HG02973 (cell line): Measurements from ENCODE around the gene BCAS1.
A peak's percentile ranks its signal among the peaks of the same experiment; 100 is the strongest.

Experiments used
- ATAC-seq: cut with Tn5 transposase; IDR thresholded peaks from one replicate; pipeline ENCODE4 v1.9.1; 2021; ENCODE audit warnings: moderate library complexity; ENCODE audit not compliant: unreplicated experiment

BCAS1 gene

DNA sequence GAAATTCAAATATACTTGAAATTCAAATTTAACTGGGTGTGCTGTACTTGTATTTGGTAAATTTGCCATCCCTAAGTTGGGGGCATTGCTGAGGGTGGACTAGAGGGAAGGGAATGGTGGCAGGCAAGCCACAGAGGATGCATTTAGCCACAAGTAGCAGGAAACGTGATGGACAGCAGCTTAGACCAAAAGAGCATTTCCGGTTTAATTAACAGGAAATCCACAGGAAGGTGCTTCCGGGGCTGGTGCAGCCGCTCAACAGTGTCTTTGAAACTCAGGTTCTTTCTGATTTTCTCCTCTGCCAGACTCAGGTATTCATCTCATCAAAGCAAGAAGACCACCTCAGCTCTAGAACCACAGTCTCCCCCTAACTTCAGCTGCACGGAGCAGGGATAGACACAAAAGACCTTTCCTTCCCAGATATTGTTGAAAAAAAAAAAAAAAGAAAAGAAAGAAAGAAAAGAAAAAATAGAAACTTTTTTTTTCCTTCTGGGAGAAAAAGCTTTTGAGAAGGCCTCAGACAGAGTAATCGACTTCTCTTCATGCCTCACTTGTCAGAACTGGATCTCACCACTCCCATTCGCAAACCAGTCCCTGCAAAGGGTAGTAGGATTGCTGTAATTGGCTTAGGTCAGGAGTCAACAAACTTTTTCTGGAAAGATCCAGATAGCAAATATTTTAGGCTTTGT lies 8.0 kb upstream of the BCAS1 start:
- ATAC-seq = no peak

- no peak for ATAC-seq
These were observed 5.9 kb upstream of the BCAS1 start for GRCh38 chr20:54076259-54076658.

- ATAC-seq = no peak
These were observed 4.9 kb upstream of the BCAS1 start for GRCh38 chr20:54075322-54075721.

GRCh38 chr20:54074511-54074910 lies 4.1 kb upstream of the BCAS1 start:
- ATAC-seq = no peak

GRCh38 chr20:54073288-54073687 lies 2.9 kb upstream of the BCAS1 start:
- ATAC-seq = no peak

DNA sequence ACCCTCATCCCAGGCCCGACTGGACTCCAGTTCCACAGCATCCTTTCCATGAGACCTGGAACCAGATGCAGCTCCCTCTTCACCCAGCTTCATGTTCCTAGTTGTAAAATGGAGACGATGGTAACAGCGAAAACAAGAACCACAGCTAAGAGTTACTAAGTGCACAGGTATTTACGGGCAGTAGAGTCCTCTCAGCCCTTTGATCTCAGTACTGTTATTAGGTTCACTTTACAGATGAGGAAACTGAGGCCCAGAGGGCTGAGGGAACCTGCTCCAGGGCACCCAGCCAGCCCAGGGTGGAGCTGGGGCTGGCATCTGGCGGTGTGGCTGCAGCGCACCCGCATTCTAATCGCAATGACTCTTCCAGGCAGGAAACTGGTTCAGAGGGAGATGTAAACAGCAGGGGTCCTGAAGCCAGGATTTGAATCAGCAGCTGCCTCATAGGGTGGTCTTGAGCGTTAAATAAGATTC lies 858 bp downstream of the BCAS1 start:
- ATAC-seq = no peak

GRCh38 chr20:54068966-54069365 lies 1.4 kb downstream of the BCAS1 start:
- ATAC-seq = no peak

DNA sequence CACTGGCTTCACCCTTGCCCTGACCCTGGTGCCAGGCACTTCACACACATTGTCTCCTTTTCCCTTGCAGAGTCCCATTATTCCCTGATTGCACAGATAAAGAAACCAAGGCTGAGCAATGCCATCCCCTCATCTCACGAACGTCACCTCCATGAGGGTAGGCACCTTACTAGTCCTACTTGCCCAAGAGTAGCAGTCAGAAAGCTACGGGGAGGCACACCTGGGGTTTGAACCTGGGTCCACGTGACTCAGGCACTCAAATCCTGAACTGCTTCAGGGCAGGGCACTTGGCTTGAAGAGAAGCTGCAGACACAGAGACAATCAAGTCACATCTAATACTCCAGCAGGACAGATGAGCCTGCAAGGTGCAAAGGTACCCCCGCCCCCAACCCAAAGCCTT lies 1.9 kb downstream of the BCAS1 start:
- no peak for ATAC-seq

- peak; percentile 46 for ATAC-seq
These were observed 2.7 kb downstream of the BCAS1 start for GRCh38 chr20:54067606-54068174.

DNA sequence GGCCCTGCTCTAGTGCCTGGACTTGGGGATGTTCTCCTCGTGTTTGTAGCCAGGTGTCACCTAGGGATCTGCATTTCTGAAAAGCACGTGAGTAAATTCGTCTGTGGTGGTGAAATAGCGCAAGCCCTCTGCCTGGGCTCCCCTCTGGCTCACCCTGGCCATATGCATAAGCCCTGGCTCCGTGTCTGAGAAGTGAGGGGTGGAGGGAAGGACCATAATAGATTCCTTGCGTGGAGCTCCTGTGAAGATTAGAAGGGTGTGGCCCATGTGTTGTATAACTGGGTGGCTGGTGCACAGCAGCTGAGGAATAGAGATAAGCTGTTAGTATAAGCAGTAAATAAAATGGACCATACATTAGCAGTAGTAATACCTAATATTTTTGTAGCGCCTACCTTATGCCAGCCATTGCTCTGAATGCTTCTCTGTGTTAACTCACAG lies 4.8 kb downstream of the BCAS1 start:
- no peak for ATAC-seq

- ATAC-seq = no peak
These were observed 5.5 kb downstream of the BCAS1 start for GRCh38 chr20:54064939-54065338.

GRCh38 chr20:54063992-54064676 lies 6.3 kb downstream of the BCAS1 start:
- ATAC-seq = no peak

DNA sequence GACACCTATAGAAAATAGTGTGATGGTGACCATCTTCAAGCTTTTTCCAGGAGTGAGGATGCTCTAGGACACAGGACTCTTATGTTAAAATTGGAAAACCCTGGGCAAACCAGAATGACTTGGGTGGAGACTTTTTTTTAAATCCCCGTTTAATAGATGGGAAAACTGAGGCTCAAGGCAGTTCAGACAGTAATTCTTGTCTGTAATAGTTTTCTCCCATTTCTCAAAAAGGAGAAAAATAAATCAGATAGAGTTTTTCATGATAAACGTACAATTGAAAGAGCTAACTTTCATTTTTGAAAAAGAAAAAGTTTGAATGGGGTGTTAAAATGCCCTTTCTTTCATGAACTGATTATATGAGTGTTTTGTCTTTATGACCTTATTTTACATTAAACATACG lies 6.8 kb downstream of the BCAS1 start:
- ATAC-seq = no peak

DNA sequence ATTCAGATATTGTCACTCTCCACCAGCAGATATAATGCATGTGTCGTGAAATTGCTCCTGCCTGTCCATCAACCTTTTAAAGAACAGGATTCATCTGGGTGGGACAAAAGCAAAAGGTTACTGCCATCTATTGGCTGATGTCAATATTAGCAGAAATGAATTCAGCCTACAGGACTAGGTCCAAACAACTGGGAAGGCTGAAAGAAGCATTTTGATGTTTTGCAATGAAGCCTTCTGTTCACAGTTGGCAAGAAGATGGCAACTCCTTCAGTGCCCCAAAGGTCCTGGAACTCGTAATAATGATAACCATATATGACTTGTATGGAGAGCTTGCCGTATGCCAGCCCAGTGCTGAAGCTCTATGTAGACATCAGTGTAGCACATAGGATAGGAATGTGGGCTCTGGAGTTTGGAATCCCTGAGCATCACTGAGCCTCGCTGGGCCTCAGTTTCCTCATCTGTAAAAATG lies 7.5 kb downstream of the BCAS1 start:
- ATAC-seq = peak; percentile 38

DNA sequence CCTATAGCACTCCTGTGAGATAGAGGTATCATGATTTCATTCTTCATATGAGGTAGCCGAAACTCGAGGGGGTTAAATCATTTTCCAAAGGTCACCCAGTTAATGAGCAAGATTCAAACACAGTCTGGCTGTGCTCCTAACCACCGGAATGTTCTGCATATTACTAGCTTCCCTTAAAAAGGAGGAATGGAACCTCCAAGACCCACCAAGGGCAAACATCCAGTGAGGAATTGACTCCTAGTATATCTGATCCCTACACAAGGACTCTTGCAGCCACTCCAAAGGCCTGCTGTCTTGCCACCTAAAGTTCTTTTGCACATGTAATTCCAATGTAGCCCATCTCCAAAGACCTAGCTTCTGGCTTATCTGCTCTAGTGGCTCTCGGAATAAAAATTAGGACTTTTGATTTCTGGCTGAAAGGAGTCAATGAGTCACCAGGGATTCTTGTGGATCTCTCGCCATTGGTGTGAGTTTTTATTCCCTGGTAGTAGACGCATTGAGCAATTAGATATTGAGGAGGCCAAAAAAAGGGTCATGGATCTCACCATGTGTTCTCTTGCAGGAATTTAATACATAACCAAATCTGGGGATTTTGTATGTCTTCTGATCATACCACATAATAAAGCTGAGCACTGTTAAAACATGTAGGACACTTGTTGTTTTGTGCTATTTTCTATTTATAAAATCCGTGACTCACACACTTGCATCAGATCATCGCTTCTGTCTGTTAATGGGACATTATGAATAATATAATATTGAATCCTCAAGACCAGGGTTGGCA lies 9.1 kb downstream of the BCAS1 start:
- ATAC-seq = no peak

DNA sequence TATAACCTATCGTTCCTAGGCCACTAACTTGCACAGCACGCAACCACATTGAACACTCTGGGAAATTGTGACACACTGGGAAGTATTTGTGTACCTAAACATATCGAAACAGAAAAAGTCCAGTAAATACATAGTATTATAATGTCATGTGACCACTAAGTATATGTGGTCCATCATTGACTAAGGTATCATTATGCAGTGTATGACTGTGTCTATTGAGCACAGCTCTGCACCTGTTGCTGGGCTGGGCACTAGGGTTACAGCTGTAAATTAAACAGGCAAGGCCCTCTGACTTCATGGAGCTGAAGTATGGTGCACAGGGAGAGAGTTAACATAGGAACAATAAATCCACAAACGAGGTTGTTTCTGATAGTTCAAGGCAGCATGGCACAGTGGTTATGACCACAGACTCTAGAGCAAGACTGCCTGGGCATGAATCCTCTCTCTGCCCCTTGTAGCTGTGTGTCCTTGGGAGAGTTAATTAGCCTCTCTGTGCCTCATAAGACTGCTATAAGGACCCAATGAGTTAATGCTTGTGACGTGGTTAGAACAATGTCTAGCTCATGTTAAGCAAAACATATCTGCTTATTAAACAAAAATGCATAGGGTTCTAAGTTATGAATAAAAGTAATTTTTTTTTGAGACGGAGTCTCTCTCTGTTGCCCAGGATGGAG lies 10.6 kb downstream of the BCAS1 start:
- ATAC-seq = no peak

DNA sequence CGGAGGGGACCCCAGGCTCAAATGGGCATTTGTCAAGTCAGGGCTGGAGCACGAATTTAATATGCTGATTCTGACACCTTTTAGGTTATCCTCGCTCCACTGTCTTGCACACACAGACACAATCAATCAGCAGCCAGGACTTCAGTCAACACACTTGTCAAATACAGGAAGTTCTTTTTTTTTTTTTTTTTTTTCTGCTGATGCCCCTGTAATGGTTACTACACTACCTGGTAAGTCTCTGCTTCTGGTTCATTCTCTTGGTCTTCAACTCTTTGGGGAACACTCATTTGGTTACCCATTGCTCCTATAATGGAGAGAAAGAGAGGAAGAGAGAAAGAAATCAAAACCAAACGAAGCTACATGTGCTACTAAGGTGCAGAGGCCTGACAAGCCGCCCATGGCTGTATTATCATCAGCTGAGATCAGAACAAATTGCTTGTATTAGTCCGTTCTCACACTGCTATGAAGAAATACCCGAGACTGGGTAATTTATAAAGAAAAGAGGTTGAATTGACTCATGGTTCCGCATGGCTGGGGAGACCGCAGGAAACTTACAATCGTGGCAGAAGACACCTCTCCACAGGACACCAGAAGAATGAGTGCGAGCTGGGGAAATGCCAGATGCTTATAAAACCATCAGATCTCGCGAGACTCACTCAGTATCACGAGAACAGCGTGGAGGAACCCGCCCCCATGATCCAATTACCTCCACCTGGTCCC lies 11.8 kb downstream of the BCAS1 start:
- ATAC-seq = peak; percentile 53

GRCh38 chr20:54056762-54057639 lies 13.4 kb downstream of the BCAS1 start:
- ATAC-seq = no peak

- ATAC-seq = no peak
These were observed 15.9 kb downstream of the BCAS1 start for GRCh38 chr20:54054516-54054915.
